WI38 (cell line): ENCODE data around the gene CCDC197.

ENCODE experiments used
- H3K4me3 ChIP-seq: 2 replicates; pipeline ENCODE4 v1.5.1; 2011; ENCODE audit warnings: low read depth, mild to moderate bottlenecking, control low read depth, low read length
- CTCF ChIP-seq: IDR thresholded peaks from 2 replicates; pipeline ENCODE4 v1.5.1; 2012; ENCODE audit warnings: low read depth, mild to moderate bottlenecking, control low read depth, low read length

The CCDC197 gene

GRCh38 chr14:93994919-93995682 is 2.0 kb upstream of the CCDC197 start:
- no peak overlapping the region for H3K4me3 ChIP-seq
- no peak for TF ChIP-seq CTCF

GRCh38 chr14:93996130-93996695 is 888 bp upstream of the CCDC197 start:
- no peak overlapping the region for H3K4me3 ChIP-seq
- TF ChIP-seq CTCF = no peak

GRCh38 chr14:93997916-93998870 is 1.1 kb downstream of the CCDC197 start:
- no peak overlapping the region for H3K4me3 ChIP-seq
- no peak for TF ChIP-seq CTCF

- H3K4me3 ChIP-seq = no peak overlapping the region
- no peak for TF ChIP-seq CTCF
Measured at GRCh38 chr14:93998871-93999403, 1.8 kb downstream of the CCDC197 start.

GRCh38 chr14:93999573-93999972 is 2.5 kb downstream of the CCDC197 start:
- H3K4me3 ChIP-seq = no peak overlapping the region
- no peak for TF ChIP-seq CTCF

- no peak for TF ChIP-seq CTCF
- H3K4me3 ChIP-seq = no peak overlapping the region
Measured at GRCh38 chr14:94000267-94000666, 3.2 kb downstream of the CCDC197 start.
